ENCODE results near the gene CPLANE1. TPM values are rescaled to one million over a fixed set of nuclear protein-coding genes. Genes with fewer than 3 reads are reported as not detected.

Gene CPLANE1
- polyA plus RNA-seq, 1 experiment, result 6.8 TPM

DNA sequence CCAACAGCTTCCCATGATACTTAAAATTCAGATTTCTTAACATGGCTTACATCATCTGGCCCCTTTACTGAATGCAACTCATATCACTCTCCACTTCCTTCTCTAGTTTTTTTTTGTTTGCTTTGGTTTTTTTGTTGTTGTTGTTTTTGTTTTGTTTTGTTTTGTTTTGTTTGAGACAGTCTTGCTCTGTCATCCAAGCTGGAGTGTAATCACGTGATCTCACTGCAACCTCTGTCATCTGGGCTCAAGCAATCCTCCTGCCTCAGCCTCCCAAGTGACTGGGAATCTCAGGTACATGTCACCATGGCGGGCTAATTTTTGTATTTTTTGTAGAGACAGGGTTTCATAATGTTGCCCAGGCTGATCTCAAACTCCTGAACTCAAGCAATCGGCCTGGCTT lies 41.4 kb downstream of the CPLANE1 start:
- peaks cover 1% of the 10 kb centered on the region for H3K36me3 ChIP-seq (ENCODE audit: control insufficient read depth, insufficient read depth, low read length)
- H3K27me3 ChIP-seq (ENCODE audit: control insufficient read depth, insufficient read depth, low read length), result no peaks in the 10 kb centered on the region
- no peak overlapping the region for H3K4me3 ChIP-seq (ENCODE audit: low read depth, low read length)
- no peak for DNase-seq (ENCODE audit: low read depth)
- TF ChIP-seq, protein P1, sequence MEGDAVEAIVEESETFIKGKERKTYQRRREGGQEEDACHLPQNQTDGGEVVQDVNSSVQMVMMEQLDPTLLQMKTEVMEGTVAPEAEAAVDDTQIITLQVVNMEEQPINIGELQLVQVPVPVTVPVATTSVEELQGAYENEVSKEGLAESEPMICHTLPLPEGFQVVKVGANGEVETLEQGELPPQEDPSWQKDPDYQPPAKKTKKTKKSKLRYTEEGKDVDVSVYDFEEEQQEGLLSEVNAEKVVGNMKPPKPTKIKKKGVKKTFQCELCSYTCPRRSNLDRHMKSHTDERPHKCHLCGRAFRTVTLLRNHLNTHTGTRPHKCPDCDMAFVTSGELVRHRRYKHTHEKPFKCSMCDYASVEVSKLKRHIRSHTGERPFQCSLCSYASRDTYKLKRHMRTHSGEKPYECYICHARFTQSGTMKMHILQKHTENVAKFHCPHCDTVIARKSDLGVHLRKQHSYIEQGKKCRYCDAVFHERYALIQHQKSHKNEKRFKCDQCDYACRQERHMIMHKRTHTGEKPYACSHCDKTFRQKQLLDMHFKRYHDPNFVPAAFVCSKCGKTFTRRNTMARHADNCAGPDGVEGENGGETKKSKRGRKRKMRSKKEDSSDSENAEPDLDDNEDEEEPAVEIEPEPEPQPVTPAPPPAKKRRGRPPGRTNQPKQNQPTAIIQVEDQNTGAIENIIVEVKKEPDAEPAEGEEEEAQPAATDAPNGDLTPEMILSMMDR (IDR thresholded peaks at IDR 0.05; ENCODE audit: insufficient read depth, low read depth, low read length), result no peak
- POLR2A ChIA-PET, result no interaction called here
- CTCF ChIA-PET, result no interaction called here

DNA sequence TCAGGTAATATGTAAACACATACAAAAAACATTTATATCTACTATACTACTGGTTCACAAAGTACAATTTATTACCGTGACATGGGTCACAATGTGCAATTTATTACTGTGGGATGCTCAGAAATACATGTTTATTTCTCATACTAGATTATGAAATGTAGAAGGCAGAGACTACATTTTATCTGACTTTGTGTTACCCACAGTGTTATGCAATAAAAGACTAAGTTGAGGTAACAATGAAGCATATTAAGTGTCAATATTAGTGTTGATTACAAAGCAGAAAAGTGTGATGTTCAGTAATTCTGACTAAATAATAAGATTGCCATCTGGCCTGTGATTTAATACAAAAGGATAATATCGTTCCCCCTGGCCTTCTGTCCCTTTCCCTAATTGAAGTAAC lies 42.4 kb downstream of the CPLANE1 start:
- Histone ChIP-seq H3K27me3 (ENCODE audit: control insufficient read depth, insufficient read depth, low read length) (no peaks in the 10 kb centered on the region), H3K36me3 (ENCODE audit: control insufficient read depth, insufficient read depth, low read length) (peaks cover 1% of the 10 kb centered on the region), H3K4me3 (ENCODE audit: low read depth, low read length) (no peak overlapping the region)
- TF ChIP-seq, protein P1 (IDR thresholded peaks at IDR 0.05; ENCODE audit: insufficient read depth, low read depth, low read length), result no peak
- CTCF ChIA-PET, result no interaction called here
- POLR2A ChIA-PET, result no interaction called here
- no peak for DNase-seq (ENCODE audit: low read depth)

DNA sequence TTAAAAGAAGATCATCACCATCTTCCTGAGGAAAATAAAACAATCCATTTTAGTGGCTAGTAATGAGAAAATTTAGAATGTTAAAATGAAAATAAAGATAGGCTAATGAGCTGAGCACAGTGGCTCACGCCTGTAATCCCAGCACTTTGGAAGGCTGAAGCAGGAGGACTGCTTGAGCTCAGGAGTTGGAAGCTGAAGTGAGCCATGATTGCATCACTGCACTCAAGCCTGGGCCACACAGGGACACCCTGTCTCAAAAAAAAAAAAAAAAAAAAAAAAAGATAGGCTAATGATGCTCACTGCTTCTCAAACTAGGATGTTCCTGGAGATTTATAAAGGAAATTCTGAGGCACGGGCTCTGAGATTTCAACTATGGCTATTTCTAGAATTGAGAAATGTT lies 50.3 kb downstream of the CPLANE1 start:
- peaks cover 5% of the 10 kb centered on the region for H3K36me3 ChIP-seq (ENCODE audit: control insufficient read depth, insufficient read depth, low read length)
- TF ChIP-seq, protein P1 (IDR thresholded peaks at IDR 0.05; ENCODE audit: insufficient read depth, low read depth, low read length), result no peak
- ChIA-PET CTCF (interaction anchor here (1.4 kb wide), 1 partner anchor 21 kb away, joined by 3 read pairs; no protein-coding TSS in a partner anchor), POLR2A (no interaction called here)
- no peak overlapping the region for H3K4me3 ChIP-seq (ENCODE audit: low read depth, low read length)
- H3K27me3 ChIP-seq (ENCODE audit: control insufficient read depth, insufficient read depth, low read length), result no peaks in the 10 kb centered on the region
- no peak for DNase-seq (ENCODE audit: low read depth)

DNA sequence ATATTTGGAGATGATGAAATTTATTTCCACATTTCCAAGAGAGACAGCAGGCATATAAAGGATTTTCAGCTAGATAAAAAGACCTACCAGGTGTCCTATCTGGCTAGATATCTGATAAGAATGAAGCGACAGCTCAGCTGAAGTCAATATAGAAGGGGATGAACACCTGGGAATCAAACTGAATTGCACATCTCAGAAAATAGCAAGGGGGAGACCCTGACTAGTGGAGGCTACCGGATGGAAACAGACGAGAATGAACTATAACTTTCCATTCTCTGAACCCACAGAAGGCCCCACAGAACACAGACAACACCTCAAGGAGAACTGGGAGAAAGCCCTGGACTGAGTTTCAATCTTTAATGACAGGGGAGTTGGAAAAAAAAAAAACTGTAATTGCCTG lies 51.1 kb downstream of the CPLANE1 start:
- Histone ChIP-seq H3K27me3 (ENCODE audit: control insufficient read depth, insufficient read depth, low read length) (no peaks in the 10 kb centered on the region), H3K4me3 (ENCODE audit: low read depth, low read length) (no peak overlapping the region), H3K36me3 (ENCODE audit: control insufficient read depth, insufficient read depth, low read length) (peaks cover 5% of the 10 kb centered on the region)
- ChIA-PET POLR2A (no interaction called here), CTCF (no interaction called here)
- TF ChIP-seq, protein P1 (IDR thresholded peaks at IDR 0.05; ENCODE audit: insufficient read depth, low read depth, low read length), result no peak
- no peak for DNase-seq (ENCODE audit: low read depth)

DNA sequence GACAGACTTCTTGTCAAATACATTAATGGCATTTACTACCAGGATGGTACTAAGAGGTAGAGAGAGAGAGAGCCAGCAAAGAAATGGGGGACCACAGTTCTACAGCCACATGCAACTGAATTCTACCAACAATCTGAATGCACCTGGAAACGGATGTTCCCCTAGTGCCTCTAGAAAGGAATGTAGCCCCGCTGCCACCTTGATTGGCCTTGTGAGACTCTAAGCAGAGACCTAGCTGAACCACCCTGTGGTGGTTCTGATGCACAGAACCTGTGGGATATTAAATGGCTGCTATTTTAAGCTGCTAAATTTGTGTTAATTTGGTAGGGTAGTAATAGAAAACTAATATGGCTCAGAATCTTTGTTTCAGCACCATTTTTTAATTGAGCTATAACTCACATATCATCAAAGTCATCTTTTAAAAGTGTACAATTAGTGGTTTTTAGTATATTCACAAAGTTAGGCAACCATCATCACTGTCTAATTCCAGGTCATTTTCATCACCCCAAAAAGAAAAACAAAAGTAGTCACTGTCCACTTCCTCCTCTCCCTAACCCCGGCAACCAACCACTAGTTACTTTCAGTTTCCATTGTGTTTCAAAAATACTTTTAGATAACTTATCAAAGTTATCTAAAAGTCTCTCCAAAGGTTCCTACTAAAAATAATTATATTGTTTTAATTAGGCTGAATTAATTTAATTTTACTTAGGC lies 51.7 kb downstream of the CPLANE1 start:
- no peak overlapping the region for H3K4me3 ChIP-seq (ENCODE audit: low read depth, low read length)
- TF ChIP-seq, protein P1 (IDR thresholded peaks at IDR 0.05; ENCODE audit: insufficient read depth, low read depth, low read length), result no peak
- DNase-seq (ENCODE audit: low read depth), result no peak
- H3K36me3 ChIP-seq (ENCODE audit: control insufficient read depth, insufficient read depth, low read length), result peaks cover 5% of the 10 kb centered on the region
- POLR2A ChIA-PET, result no interaction called here
- CTCF ChIA-PET, result no interaction called here
- H3K27me3 ChIP-seq (ENCODE audit: control insufficient read depth, insufficient read depth, low read length), result no peaks in the 10 kb centered on the region

All from BJ (cell line).